ENCODE measurements around the gene KIAA0513. TPM values are rescaled to one million over a fixed set of nuclear protein-coding genes. Genes with fewer than 3 reads are reported as not detected.

The KIAA0513 gene
- total and polyA plus RNA-seq, 10 of the 15 experiments (the other 5 are each of a cell fraction or from before 2014, with no cell fraction given), result 0.14 to 5.8 (median 2.0) TPM

DNA sequence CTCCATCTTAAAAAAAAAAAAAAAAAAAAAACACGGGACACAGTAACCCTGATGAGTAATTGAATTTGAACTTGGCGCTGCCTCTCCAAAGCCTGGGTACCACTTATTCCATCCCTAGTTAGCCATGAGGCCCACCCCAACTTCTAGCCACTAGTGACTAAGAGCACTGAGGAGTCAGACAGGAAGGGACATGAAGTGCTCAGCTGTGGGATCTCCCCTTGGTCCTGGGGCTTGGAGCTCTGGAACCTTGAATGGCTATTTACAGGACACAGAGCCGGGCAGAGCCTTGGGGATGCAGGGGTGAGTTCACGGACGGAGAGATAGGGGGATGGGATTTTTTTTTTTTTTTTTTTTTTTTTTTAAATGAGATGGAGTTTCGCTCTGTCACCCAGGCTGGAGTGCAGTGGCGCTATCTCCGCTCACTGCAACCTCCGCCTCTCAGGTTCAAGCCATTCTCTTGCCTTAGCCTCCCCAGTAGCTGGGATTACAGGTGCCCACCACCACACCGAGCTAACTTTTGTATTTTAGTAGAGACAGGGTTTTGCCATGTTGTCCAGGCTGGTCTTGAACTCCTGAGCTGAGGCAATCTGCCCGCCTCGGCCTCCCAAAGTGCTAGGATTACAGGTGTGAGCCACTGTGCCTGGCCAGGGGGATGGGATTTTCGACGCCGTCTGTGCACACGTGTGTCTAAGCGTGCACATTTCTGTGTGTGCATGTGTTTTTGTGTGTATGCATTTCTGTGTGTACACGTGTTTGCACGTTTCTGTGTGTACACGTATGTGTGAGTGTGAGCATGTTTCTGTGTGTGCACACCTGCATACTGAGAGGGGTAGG lies 105.1 kb downstream of the KIAA0513 start:
- Histone ChIP-seq H2AFZ (ENCODE audit: control insufficient read depth, low read depth, low read length) (no peak overlapping the region), H3K9me3 (replicated peaks; ENCODE audit: control insufficient read depth, insufficient read depth, low read length) (no peaks in the 10 kb centered on the region; the same call in 2 of the 3 replicates), H3K4me2 (ENCODE audit: control insufficient read depth, insufficient read depth) (no peak overlapping the region), H3K27me3 (replicated peaks in 1 of 2; ENCODE audit: control insufficient read depth in 2 of 2, insufficient read depth in 2 of 2, low read length in 1 of 2) (no peaks in the 10 kb centered on the region), H4K20me1 (ENCODE audit: control insufficient read depth, insufficient read depth) (no peaks in the 10 kb centered on the region), H3K9ac (ENCODE audit: control insufficient read depth, insufficient read depth, low read length) (no peak overlapping the region), H3K4me1 (ENCODE audit: control insufficient read depth, insufficient read depth, low read length) (peaks cover 26% of the 10 kb centered on the region), H3K27ac (ENCODE audit: control insufficient read depth, insufficient read depth) (no peak overlapping the region), H3K4me3 (no peak overlapping the region), H3K79me2 (ENCODE audit: control insufficient read depth, insufficient read depth, low read length) (no peaks in the 10 kb centered on the region), H3K36me3 (ENCODE audit: control insufficient read depth in 2 of 2, insufficient read depth in 2 of 2, low read length in 1 of 2) (no peaks in the 10 kb centered on the region)
- ATAC-seq, result no peak
- intact Hi-C loops (cut with micrococcal nuclease; ENCODE audit: unreplicated experiment) (no loop called here), in situ Hi-C loops (cut with MboI) (no loop called here)
- BruUV-seq (replicated peaks), result no TSS peak
- no peak for DNase-seq (ENCODE audit: low read depth, low spot score)
- RAD21 ChIA-PET (ENCODE audit: unreplicated experiment), result no interaction called here
- CTCF ChIA-PET, result no interaction called here
- no peak for FAIRE-seq
- POLR2A ChIA-PET, result no interaction called here
- WGBS (ENCODE audit: insufficient coverage, insufficient replicate concordance, low lambda C conversion rate, missing lambda C conversion rate), result 63% methylated on average over 20 of the region's 20 CpGs
- SMC1A ChIA-PET (ENCODE audit: uncharacterized antibody, unreplicated experiment), result no interaction called here
- TF ChIP-seq ZNF274 (IDR thresholded peaks at IDR 0.05; ENCODE audit: insufficient read depth, insufficient read length) (no peak), BHLHE40 (IDR thresholded peaks at IDR 0.05; ENCODE audit: borderline replicate concordance in 1 of 2, low read depth in 2 of 2, low read length in 1 of 2) (no peak), CHD4 (IDR thresholded peaks at IDR 0.05) (no peak), YY1 (IDR thresholded peaks at IDR 0.05; ENCODE audit: low read depth, low read length) (no peak), PAX5 (IDR thresholded peaks at IDR 0.05; ENCODE audit: borderline replicate concordance, low read depth, low read length) (no peak), CREB1 (IDR thresholded peaks at IDR 0.05; ENCODE audit: low read depth) (no peak), SUZ12 (IDR thresholded peaks at IDR 0.05; ENCODE audit: unreplicated experiment) (no peak), TARDBP (IDR thresholded peaks at IDR 0.05; ENCODE audit: borderline replicate concordance) (no peak), NR2F1 (conservative IDR thresholded peaks at IDR 0.05) (no peak), LARP7 (IDR thresholded peaks at IDR 0.05) (no peak)

Measured in GM12878 (cell line).